BLaER1 (cell line): ENCODE measurements around the gene CASTOR2.

Experiments used
- H3K27ac ChIP-seq: shearing (Covaris generic); formaldehyde crosslinking; 2 replicates; pipeline ENCODE4 v1.8.1; 2022
- H3K27me3 ChIP-seq: shearing (Covaris generic); formaldehyde crosslinking; 2 replicates; pipeline ENCODE4 v1.8.1; 2022
- H3K36me3 ChIP-seq: shearing (Covaris generic); formaldehyde crosslinking; 2 replicates; pipeline ENCODE4 v1.8.1; 2022
- H3K4me1 ChIP-seq: shearing (Covaris generic); formaldehyde crosslinking; 2 replicates; pipeline ENCODE4 v1.8.1; 2022
- H3K4me2 ChIP-seq: shearing (Covaris generic); formaldehyde crosslinking; 2 replicates; pipeline ENCODE4 v1.8.1; 2022
- H3K4me3 ChIP-seq: shearing (Covaris generic); formaldehyde crosslinking; 2 replicates; pipeline ENCODE4 v1.8.1; 2022
- H3K9ac ChIP-seq: shearing (Covaris generic); formaldehyde crosslinking; 2 replicates; pipeline ENCODE4 v1.8.1; 2022
- H3K9me3 ChIP-seq: shearing (Covaris generic); formaldehyde crosslinking; 2 replicates; pipeline ENCODE4 v1.8.1; 2022
- H4K20me1 ChIP-seq: shearing (Covaris generic); formaldehyde crosslinking; 2 replicates; pipeline ENCODE4 v1.8.1; 2022
- Cebpa-rat ChIP-seq: shearing (Covaris generic); IDR thresholded peaks from 2 replicates; pipeline ENCODE4 v1.8.1; 2022

Gene CASTOR2

DNA sequence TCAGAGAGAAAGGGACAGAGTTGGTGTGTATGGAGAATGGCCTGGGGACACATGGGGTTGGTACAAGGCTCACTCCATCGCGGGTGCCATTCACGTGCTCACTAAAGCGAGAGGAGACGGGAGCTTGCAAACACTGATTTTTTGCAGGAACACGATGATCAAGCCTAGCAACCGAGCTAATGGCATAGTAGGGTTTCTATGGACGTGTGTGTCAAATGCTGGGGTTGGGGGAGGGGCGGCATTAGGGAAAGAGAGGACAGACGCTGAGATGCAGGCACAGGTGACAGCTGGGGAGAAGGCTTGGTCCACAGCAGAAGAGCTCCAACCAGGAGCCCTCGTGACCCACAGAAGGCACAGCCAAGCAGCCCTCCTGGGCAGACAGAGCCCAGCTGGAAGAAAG lies 75.2 kb downstream of the CASTOR2 start:
- H3K27me3 ChIP-seq: no peaks in the 10 kb centered on the region
- no peak overlapping the region for H3K4me2 ChIP-seq
- no peak overlapping the region for H3K27ac ChIP-seq
- no peaks in the 10 kb centered on the region for H3K9me3 ChIP-seq
- no peaks in the 10 kb centered on the region for H4K20me1 ChIP-seq
- H3K4me3 ChIP-seq: no peak overlapping the region
- H3K9ac ChIP-seq: no peak overlapping the region
- TF ChIP-seq Cebpa-rat: no peak
- H3K4me1 ChIP-seq: peaks cover 11% of the 10 kb centered on the region; the same call in 1 of the 2 replicates
- H3K36me3 ChIP-seq: peaks cover 48% of the 10 kb centered on the region

DNA sequence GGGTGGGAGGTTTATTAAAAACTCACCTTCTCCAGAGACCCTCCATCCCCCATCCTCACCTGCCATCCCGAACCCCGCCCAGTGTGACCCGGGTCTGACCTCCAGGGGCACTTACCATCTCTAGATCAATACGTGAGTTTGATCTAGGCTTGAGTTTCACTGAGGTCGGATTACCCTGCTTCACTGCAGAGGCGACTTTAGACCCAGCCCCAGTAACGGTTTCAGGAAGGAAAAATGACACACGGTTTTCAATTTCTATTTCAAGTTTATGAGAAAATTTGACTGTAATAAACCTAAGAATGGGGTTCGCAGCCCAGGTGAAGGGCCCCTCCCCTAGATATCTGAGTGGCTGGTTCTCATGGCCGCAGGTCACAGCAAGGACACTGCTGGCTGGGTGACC lies 76.0 kb downstream of the CASTOR2 start:
- Histone ChIP-seq H3K4me1 (peaks cover 11% of the 10 kb centered on the region; the same call in 1 of the 2 replicates), H4K20me1 (no peaks in the 10 kb centered on the region), H3K27ac (no peak overlapping the region), H3K4me2 (no peak overlapping the region), H3K9ac (no peak overlapping the region), H3K36me3 (peaks cover 56% of the 10 kb centered on the region), H3K4me3 (no peak overlapping the region), H3K9me3 (no peaks in the 10 kb centered on the region), H3K27me3 (no peaks in the 10 kb centered on the region)
- TF ChIP-seq Cebpa-rat: no peak

DNA sequence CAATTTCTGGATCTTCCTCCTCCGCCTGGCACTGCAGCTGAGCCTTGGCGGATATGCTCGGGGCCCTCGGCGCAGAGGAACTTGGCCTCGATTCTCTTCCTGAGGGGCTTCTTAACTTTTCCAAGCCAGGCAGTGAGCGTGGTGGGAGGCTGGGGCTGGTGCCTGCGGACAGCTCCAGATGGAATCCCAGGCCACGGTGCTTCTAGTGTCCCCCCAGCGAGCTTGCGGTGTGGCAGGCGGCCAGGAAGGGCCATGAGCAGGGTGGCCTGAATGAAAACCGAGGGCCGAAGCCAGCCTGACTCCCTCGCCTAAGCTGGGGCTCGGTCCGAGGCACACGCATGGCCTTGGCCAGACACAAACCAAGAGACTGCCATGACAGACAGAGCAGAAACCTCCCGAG lies 77.8 kb downstream of the CASTOR2 start:
- Histone ChIP-seq H3K4me1 (peaks cover 11% of the 10 kb centered on the region; the same call in 1 of the 2 replicates), H3K27me3 (no peaks in the 10 kb centered on the region), H3K9me3 (no peaks in the 10 kb centered on the region), H3K27ac (no peak overlapping the region), H3K4me3 (no peak overlapping the region), H3K36me3 (peaks cover 74% of the 10 kb centered on the region), H3K4me2 (no peak overlapping the region), H3K9ac (no peak overlapping the region), H4K20me1 (no peaks in the 10 kb centered on the region)
- TF ChIP-seq Cebpa-rat: no peak

DNA sequence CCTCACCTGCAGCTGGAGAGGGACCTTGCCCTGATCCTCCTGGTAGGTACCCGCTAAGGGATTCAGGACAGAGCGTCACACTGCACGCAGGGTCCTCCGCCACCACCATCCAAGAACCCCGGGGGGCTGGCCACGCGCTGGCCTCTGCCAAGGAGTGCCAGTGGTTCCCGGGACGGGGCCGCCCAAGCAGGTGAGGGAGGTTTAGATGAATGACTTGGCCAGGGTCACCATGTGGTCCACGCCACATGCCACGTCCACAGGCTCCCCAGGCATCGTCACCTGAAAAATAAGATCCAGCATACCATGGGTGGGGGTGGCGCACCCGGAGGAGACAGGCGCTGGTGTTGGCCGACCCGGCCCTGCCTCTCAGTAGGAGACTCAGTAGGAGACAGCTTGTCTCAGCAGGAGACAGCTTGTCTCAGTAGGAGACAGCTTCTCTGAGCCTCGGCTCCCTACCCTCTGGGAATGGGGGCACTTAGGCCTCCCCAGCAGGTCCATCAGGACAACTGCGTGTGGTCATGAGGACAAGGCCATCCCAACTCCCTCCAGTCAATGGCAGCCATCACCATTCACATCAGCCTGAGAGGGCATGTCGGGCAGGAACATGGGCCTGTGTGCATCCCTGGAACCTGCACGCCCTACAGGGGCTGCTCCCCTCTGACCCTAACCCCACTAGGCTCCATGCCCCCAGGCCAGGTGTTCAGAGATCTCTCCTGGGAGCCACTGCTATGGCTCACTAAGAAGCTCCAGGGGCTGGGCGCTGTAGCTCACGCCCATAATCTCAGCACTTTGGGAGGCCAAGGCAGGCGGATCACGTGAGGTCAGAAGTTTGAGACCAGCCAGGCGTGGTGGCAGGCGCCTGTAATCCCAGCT lies 78.6 kb downstream of the CASTOR2 start:
- no peak overlapping the region for H3K4me3 ChIP-seq
- peaks cover 11% of the 10 kb centered on the region; the same call in 1 of the 2 replicates for H3K4me1 ChIP-seq
- H3K27me3 ChIP-seq: no peaks in the 10 kb centered on the region
- H3K4me2 ChIP-seq: no peak overlapping the region
- no peak overlapping the region for H3K9ac ChIP-seq
- TF ChIP-seq Cebpa-rat: no peak
- H3K9me3 ChIP-seq: no peaks in the 10 kb centered on the region
- no peaks in the 10 kb centered on the region for H4K20me1 ChIP-seq
- peaks cover 79% of the 10 kb centered on the region for H3K36me3 ChIP-seq
- no peak overlapping the region for H3K27ac ChIP-seq

DNA sequence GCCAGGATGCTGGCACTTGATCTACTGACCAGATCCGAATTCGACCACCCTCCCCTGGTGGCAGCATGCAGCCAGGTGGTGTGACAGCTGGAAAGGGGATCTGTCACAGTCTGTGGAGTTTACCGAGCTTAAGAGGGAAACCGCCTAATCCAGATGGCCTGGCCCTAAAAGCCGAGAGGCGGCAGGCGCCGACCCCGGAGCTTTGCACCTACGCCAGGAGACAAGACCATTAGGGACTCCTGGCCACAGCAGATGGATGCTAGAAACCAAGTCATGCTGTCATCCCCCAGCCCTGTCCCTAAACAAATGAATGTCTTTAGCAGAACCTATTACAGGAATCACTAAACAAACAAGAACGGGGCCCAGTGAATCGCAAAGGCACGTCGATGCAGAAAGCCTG lies 81.4 kb downstream of the CASTOR2 start:
- Histone ChIP-seq H3K4me1 (peaks cover 6% of the 10 kb centered on the region; the same call in 1 of the 2 replicates), H3K4me2 (no peak overlapping the region), H4K20me1 (no peaks in the 10 kb centered on the region), H3K9ac (no peak overlapping the region), H3K36me3 (peaks cover 93% of the 10 kb centered on the region), H3K27me3 (no peaks in the 10 kb centered on the region), H3K27ac (no peak overlapping the region), H3K4me3 (no peak overlapping the region), H3K9me3 (no peaks in the 10 kb centered on the region)
- TF ChIP-seq Cebpa-rat: no peak

DNA sequence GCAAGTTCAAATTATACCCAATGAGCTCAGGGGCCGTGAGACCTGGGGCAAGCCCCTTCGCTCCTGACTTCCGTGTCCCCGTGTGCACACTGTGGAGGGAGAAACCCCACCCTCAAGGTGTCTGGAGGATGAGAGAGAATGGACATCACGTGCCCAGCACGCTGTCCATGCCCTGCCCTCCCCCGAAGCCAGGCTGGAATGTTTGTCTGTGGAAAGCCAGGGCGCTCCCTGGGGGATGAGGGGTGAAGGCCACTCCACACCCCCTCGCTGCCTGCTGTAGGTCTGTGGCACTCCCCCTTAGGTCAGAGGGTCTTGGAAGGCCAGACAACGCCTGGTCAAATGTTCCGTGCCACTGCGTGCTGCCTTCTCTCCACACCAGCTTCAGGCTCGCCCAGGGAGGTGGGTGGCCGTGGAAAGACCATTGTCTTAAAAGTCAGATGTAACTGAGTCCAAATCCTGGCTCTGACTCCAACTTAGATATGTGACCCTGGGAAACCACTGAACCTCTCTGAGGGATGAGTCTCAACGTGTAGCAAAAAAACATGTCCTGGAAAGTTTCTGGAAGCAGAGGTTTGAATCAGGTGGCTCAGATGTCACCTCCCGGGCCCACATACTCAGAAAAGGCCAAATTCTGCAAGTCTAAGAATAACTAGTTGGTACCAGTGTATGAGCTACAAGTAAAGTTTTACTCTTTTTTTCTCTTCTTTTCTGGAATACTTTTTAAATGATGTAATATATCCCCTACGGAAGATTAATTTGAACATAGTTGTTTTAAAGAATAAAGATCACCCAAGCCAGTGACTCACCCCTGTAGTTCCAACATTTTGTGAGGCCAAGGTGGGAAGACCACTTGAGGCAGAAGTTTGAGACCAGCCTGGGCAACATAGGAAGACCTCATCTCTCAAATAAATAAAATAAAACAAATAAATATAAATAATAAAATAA lies 84.2 kb downstream of the CASTOR2 start:
- H3K27ac ChIP-seq: no peak overlapping the region
- no peaks in the 10 kb centered on the region for H4K20me1 ChIP-seq
- H3K4me1 ChIP-seq: peaks cover 3% of the 10 kb centered on the region; the same call in 1 of the 2 replicates
- no peak for TF ChIP-seq Cebpa-rat
- no peak overlapping the region for H3K9ac ChIP-seq
- H3K36me3 ChIP-seq: peaks cover 89% of the 10 kb centered on the region
- no peaks in the 10 kb centered on the region for H3K27me3 ChIP-seq
- H3K4me3 ChIP-seq: no peak overlapping the region
- no peaks in the 10 kb centered on the region for H3K9me3 ChIP-seq
- no peak overlapping the region for H3K4me2 ChIP-seq

DNA sequence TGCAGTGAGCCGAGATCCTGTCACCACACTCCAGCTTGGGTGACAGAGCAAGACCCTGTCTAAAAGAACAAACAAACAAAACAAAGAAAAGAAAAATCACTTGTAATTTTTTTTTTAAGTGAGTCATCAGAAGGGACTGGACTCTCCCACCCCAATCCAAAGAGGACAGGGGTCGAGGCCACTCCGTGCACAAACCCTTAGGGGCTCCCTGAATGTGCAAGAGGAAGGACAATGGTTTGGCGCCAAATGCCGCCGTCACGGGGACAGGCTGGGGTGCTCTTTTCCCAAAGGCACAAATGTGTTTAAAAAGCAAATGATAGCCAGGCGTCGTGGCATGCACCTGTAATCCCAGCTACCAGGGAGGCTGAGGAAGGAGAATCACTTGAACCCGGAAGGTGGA lies 85.3 kb downstream of the CASTOR2 start:
- Histone ChIP-seq H3K4me3 (no peak overlapping the region), H3K9ac (no peak overlapping the region), H3K4me2 (no peak overlapping the region), H3K36me3 (peaks cover 92% of the 10 kb centered on the region), H3K27ac (no peak overlapping the region), H3K9me3 (no peaks in the 10 kb centered on the region), H3K27me3 (no peaks in the 10 kb centered on the region), H4K20me1 (no peaks in the 10 kb centered on the region), H3K4me1 (peaks cover 9% of the 10 kb centered on the region)
- TF ChIP-seq Cebpa-rat: no peak

DNA sequence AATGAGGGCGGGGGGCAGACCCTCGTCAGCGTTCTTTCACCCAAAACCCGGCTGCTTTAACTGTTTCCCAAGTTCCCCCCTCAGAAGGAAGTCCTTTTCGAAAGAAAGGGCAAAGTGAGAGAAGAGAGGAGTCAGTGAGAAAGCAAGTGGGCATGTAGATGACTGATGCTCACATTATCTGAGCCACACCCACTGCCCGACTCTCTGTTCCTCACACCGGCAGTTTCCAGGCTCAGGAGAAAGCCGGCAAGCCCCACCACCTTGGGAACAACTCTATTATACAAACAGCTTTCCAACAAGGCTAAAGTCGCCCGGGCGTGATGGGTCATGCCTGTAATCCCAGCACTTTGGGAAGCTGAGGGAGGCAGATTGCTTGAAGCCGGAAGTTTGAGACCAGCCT lies 86.0 kb downstream of the CASTOR2 start:
- Histone ChIP-seq H3K36me3 (peaks cover 91% of the 10 kb centered on the region), H3K27me3 (no peaks in the 10 kb centered on the region), H3K9ac (no peak overlapping the region), H4K20me1 (no peaks in the 10 kb centered on the region), H3K4me2 (no peak overlapping the region), H3K9me3 (no peaks in the 10 kb centered on the region), H3K27ac (no peak overlapping the region), H3K4me1 (peaks cover 16% of the 10 kb centered on the region), H3K4me3 (no peak overlapping the region)
- TF ChIP-seq Cebpa-rat: no peak

DNA sequence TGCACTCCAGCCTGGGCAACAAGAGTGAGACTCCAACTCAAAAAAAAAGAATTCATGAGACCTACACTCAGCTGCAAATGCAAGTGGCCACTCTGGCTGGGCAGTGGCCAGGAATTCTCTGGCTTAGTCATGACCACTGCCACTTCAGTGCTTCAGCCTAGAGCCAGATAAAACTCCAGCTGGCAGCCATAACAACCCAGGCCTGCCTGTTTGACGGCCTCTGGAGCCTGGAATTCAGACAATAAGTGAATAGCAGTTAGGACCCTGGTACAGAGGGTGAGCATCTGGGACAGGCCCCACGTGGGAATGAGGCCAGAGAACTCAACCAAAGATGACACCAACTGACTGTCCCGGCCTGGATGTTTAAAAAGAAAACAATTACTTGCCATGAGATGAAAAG lies 90.2 kb downstream of the CASTOR2 start:
- no peaks in the 10 kb centered on the region for H3K27me3 ChIP-seq
- TF ChIP-seq Cebpa-rat: no peak
- H3K9me3 ChIP-seq: no peaks in the 10 kb centered on the region
- peak overlapping the region; percentile 70 for H3K4me2 ChIP-seq
- H3K4me1 ChIP-seq: peaks cover 34% of the 10 kb centered on the region
- peak overlapping the region; percentile 42; the same call in 1 of the 2 replicates for H3K9ac ChIP-seq
- no peak overlapping the region for H3K4me3 ChIP-seq
- peak overlapping the region; percentile 47; the same call in 1 of the 2 replicates for H3K27ac ChIP-seq
- peaks cover 92% of the 10 kb centered on the region for H3K36me3 ChIP-seq
- H4K20me1 ChIP-seq: no peaks in the 10 kb centered on the region
